Renal cortex interstitium (tissue), 11 donors: ENCODE data around the gene TLX1. TPM values are rescaled to one million over a fixed set of nuclear protein-coding genes. Genes with fewer than 3 reads are reported as not detected.

Source experiments
- DNase-seq, 11 donors: peaks; one replicate each; pipeline ENCODE4 v3.0.0-alpha.2; 2013; ENCODE audit warnings: low read depth in 9 of 11, low spot score in 4 of 11; ENCODE audit errors: extremely low read depth in 1 of 11
- polyA plus RNA-seq, 3 donors: library from polyadenylated mRNA; unstranded; fragments of 120-200 nt; gene quantifications; one replicate each; pipeline ENCODE4 v1.2.1, GENCODE V29; 2013; ENCODE audit not compliant: insufficient read length in 3 of 3

Gene TLX1
- polyA plus RNA-seq, 3 donors, result 0.09 TPM; not detected in 1

DNA sequence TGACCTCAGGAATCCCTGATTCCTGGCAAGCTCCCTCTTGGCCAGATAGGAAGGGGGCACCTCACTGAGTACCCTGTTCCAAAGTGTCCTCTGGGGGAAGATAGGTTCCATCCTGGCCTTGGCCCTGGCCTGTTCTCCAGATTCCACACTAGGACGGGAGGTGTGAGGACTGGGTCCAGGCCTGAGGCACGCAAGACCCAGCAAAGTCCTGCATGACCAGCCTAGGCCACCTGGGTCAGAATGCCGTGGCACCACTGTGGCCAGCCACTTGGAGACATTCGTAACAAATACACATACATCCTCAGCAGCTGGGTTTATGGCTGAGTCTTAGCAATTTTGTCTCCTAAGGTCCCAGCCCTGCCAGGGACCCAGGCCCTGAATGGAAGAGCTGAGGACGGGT is 23.3 kb upstream of the TLX1 start:
- no peak for DNase-seq

DNA sequence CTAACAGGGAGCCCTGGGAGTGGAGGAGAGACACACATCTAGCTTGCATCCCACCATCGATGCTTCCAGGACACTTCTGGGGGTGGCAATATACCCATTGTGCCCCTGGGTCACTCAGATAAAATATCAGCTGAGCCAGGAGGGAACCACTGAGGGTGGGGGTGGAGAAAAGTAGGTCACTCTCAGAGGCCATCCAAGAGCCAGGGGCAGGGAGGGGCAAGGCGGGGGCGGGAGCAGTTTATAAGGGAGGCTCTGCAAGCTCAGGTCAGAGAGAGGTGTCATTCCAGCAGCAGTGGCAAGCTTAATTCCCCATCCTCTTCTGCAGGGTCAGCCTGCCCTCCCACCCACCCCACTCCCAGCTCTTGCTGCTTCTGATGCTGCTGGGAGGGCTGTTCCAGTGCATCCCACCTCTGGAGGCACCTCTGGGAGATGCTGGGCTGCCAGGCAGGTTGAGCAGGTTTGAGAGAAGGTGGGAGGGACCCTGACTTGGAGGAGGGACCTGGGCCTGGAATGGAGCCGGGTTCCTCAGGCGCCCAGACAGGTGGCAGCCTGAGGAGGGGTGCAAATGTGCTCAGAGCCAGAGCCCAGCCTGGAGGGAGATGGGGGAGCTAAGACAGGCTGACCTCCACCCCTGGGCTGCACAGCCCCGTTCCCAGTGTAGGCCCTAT is 20.1 kb upstream of the TLX1 start:
- DNase-seq, result no peak

DNA sequence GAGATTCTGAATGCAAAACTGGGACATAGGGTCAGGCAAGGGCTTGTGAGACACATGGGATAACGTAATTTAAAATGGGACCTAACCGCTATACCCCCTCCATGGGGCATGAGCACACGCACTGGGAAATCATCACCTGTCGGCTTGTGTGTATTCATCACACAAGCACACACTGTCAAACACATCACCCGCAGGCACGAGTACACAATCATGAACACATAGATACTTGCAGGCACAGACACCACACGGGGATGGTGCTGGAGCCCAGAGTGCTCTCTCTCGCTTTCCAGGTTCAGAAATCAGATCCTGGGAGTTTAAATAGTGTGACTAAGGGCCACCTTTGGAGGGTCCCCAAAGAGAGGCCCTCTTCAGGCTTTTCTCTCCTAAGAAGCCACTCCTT is 19.6 kb upstream of the TLX1 start:
- DNase-seq, result no peak

DNA sequence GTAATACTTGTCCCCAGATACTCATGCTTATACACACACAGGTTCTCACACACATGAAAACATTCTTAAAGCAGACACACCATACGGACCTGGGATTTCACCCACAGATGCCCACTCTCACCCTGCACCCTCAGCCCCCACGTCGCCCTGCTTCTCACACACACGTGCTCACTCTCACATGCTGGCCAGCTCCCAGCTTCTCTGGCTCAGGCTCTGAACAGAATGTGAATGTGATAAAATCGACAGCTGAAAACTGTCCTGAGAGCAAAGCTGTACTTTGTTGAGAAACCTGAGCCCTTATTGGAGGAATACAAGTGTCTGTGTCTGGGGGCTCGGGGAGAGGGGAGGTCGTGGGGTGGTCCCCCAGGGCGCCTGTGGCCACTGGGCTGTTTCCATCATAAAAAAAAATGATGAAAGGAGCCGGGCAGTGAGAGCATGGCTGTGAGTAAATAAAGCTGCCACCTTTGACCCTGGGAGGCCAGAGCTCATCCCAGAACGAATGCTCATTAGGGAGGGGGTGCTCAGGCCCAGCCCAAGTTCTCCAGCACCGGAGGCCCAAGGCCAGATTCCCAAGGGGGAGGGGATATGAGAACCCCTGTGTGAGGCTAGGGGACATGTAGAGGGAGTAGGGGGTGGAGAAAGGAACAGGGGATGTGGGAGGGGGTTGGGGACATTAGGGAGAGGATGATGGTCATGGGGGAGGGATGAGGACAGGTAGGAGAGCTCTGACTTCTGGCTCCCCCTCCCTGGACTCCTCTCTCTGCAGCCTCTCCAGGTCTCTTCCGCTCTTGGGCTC is 18.1 kb upstream of the TLX1 start:
- no peak for DNase-seq

DNA sequence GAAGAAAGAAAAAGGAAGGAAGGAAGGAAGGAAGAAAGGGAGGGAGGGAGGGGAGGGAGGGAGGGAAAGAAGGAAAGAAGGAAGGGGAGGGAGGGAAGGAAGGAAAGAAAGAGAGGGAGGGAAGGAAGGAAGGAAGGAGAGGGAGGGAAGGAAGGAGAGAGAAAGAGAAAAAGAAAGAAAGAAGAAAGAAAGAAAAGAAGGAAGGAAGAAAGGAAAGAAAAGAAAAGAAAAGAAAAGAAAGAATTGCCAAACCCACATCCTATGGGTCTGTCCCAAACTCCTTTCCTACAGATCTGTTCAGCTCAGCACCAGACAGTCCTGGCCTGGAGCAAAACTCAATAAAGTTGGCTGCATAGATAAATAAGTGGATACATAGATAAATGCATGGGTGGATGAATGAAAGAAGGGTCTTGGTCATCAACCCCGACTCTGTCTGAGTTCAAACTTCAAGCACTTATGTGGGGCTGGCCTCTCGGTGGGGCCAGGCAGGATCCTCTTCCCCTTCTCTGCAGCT is 17.2 kb upstream of the TLX1 start:
- DNase-seq, result no peak

DNA sequence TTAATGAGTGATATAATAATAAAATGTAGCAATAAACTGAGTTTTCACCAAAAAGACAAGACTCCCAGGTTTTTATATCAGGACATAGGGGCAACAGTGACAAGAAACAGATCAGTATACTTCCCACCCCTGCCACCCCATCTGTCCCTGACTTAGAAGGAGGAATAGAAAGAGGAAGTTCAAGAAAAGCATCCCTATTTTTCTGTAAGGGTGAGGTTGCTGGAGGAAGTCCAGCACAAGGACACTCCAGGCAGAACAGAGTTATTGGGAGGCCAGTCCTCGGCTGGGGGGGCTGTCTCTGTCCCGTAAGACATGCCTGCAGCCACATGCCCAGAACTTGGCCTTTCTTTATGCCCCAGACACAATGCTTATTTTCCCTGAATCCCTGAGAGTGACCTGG is 16.5 kb upstream of the TLX1 start:
- DNase-seq, result no peak

DNA sequence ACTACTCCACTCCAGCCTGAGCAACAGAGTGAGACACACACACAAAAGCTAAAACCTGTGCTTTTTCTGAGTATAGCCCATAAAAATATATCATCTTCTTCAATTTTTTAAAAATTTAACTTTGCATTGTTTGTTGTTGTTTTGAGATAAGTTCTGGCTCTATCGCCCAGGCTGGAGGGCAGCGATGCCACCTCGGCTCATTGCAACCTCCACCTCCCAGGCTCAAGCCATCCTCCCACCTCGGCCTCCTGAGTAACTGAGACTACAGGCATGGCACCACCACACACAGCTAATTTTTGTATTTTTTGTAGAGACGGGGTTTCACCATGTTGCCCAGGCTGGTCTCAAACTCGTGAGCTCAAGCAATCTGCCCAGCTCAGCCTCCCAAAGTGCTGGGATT is 14.3 kb upstream of the TLX1 start:
- DNase-seq, result no peak

DNA sequence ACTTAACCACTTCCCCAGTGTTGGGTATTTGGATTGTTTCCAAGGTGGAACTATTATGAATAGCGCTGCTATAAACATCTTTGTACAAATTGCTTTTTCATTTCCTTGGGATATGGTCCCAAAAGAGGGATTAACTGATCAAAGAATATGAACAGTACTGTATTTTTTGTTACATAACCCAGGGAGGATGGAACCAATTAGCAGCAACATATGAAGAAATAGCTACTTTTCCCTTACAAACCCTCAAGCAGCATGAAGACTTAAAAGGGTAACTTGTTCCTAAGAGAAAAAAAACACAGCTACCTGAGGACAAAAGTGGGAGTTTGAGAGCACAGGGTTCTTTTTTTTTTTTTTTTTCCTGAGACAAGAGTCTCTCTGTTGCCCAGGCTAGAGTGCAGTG is 13.1 kb upstream of the TLX1 start:
- DNase-seq, result no peak

DNA sequence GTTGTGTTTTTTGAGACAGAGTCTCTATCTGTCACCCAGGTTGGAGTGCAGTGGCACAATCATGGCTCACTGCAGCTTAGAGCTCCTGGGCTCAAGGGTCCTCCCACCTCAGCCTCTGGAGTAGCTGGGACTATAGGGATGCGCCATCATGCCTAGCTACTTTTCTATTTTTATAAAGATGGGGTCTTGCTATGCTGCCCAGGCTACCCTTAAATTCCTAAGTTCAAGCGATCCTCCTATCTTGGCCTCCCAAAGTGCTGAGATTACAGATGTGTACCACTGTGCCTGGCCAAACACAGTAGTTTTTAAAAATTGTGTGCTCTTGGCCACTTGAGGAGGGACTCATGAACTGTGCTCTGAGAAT is 10.6 kb upstream of the TLX1 start:
- no peak for DNase-seq

DNA sequence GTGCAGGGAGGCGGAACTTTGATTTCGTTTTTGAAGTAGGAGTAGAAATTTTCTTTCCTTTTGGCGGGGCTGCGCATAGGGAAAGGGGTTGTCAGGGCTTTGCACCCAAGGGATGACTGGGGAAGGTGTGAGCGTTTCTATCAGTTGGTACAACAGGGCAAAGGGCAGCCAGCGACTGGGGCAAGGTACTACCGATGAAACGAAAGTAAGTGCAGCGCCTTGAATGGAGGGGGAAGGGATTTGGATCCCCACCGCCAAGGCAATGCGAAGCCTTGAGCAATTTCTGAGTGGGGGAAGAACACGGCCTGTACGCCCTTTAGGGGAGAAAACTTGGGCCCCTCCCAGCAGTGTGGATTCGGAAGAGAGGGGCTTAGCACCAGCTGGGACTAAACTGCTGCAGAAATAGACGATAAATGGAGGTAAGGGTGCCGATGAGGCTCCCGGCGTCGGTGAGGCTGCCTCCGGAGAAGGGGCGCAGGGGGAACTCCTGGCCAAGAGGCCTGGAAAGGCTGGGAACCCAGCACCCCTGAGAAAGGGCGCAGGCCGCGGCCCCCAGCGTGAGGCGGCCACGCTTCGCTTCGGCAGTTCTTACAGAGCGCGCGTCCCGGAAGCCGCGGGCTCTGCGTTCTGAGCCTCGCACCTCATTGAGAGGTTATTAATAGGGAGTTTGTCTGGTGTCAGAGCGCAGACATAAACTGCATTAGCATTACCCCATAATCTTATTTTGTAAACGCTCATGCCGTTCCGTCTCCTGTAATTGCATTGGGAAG is 10.0 kb upstream of the TLX1 start:
- DNase-seq, result no peak

DNA sequence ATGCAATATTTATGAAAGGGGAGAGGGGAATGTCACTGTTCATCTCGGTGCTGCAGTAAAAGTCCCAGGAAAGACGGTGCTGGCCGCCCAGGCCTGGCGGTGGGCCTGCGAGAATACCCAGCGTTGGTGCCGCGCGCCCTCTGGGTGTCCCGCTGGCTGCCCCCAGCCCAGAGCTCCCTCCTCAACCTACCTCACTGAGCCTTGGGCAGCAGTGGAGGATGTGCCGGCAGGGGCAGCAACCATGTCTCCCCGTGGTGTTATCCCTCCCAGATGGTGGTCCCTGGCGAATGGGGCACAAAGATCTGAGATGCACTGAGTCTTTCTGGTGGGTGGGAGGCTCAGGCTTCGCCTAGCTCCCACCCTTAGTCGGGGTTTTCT is 9.5 kb upstream of the TLX1 start:
- DNase-seq, result no peak

DNA sequence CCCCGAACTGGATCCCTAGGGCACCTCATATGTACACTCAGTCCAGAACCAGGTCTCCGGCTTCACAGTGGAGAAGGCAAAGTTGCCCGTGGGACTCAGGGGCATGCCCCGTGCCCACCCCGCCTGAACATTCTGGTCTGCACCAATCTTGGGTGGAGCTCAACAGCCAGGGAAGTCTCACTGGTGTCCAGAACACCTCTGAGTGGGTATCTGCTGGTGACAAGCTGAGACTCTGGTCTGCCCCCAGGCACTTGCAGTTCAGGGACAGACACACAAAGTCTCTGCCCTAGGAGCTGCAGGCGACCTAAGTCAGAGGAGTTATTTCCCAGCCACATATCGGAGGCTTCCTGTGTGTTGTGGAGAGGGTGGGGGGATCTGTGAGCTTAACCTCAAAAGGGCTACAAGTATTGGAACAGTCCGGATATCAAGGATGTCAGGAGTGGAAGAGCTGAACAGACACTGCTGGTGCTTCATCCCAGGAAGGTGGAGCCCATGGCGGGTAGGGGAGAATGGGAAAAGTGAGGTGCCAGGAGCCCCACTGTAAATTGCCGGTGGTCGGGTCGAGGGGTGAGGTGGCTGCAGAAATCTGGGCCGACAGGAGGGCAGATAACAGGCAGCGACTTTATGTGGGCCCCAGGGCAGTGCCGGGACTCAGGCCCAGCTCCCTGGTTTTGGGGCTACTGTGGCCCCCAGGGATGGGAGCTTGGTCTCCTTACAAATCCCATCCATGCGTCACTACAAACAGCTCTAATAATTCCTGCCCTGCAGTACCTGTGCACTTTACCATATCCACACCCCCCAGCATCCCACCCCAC is 8.6 kb upstream of the TLX1 start:
- no peak for DNase-seq

DNA sequence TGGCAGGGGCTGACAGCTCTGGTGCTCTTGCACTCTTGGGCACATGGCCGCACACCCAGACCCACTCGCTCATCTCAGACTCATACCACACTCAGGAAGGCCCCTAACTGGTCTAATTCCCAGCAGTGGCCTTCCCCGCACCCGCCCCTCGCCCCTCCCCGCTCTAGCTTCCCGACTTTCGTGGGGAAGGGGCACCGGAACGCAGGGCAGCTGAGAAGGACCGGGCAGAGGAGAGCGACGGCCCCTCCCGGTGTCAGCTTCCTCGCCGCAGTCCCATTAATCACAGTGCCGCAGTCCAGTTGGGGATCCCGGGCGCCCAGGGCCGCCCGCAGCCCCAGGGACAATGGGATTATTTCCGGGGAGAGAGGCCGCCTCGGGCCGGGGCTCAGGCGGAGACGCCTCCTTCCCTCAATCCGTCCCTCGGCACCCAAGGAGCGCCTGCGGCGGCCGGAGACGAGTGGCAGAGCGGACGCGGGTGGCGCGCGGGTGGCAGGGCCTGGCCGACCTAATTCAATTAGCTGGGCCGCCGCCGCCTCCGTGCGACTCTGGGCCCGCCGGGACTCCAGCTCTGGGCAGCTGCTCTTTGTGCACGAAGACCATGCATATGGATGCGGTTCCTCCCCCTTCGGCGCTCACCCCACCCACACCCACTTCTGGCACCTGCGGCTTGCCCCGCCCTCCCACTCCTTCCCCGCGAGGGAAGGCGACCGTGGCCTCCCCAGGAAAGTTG is 7.8 kb upstream of the TLX1 start:
- no peak for DNase-seq

DNA sequence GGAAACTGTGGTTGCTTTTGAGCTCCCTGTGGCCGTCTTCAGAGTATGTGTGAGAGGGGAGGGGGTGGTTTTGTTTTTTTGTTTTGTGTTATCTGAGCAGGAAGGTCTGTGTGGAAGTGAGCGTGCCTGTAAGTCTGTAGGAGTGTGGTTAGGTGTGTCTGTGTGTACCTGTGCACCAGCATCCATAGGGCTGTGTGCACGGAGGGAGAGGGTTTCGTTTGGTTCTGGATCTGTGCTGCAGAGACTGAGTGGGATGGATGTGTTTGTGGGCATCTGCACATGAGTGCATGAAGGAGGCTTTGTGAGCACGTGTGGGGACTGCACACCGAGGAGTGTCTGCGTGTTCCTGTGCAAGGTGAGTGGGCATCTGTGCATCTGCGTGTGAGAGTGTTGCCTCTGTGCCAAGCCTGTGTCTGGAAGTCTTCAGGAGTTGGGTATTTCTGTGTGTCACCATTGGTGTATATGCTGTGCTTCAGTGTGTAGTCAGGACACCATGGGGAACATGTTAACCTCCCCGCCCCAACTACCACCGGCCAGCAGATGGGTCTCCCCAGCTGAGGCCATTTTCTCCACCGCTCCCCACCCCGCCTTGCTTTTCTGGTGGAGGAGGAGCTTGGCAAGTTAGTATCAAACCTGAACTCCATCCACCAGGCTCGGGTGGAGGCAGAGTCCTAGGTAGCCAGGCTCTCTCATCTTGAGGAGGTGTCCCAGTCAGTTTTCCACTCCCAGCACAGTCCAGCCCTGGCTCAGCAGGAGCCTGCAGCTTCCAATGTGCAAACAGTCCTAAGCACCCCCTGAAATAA is 7.1 kb upstream of the TLX1 start:
- no peak for DNase-seq

DNA sequence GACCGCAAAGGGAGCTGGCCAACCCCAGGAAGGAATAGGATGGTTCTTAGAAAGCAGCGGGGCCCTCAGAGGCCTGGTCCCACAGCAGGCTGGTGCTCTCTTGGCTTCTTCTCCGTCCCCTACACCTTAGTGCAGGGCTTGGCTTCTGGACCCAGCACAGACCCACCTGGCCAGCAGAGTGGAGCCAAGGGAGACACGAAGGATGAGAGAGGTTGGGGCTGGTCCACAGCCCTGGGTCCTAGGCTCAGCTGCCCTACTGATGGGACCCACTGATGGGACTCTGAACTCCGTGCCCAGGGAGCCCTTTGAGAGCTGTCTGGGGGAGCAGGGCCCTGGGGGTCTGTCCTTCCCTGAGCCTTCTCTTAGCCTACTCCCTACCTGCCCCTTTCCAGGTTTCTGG is 6.2 kb upstream of the TLX1 start:
- no peak for DNase-seq

DNA sequence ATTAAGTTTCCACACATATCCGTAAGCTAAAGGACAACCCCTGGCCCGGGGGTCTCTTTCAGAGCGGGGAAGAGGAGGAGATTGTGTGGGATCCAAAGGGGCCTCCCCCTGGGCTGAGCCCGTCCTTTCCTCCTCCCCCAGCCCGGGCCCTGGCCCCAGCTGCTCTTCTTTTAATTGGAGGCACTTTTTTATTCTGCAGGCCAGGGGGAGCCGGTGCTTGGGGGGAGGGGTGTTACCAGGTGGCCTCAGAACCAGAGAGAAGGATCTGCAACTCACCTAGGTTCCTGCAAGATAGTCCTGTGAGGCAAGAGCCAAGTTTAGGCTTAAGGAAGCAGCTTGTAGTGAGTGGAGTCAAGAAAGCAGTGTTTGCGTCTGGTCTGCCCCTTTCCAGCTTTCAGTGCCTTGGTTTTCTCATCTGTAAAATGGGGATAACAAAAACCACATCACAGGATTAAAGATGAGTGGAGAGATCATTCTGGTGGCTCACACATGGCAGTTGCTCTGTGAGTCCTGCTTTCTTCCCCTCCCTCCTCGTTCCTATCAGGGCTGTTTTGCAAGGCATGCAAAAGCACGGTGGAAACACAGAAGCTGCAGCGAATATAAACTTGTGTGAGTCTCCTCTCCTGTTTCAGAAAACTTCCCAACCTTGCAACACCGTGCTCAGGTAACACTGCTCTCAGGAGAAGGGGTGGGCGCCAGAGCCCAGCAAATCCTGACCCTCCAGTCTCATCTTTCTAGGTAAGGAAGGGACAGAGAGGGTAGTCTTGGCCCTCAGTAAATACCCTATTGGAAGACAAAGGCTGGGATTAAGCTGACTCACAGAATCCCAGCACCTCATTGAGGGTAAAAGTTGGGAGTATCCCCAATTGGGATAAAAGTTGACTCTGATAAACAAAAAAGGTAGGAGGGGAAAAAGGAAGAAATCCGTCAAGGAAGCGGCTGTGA is 4.1 kb upstream of the TLX1 start:
- no peak for DNase-seq

DNA sequence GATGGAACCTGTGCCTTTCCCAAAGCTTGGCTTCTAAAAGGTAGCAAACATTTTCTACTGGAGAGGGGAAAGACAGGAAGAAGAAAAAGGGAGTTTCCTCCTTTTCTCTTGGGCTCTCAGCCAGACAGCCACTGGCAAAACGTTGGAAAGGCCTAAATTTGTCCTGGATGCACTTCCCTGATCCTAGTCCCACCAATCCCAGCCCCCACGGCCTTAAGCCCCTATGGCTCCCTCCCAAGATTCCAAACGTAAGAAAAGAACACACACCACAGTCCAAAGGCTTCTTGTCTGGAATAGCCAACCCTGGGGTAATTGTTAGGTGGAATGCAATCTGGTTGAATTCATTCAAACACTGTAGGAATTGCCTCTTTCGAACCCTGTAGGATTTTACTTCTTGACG is 959 bp upstream of the TLX1 start:
- DNase-seq, result no peak
